Measurements from ENCODE around the gene ETS1.

ETS1 gene

GRCh38 chr11:128574576-128575011, 12.8 kb downstream of the ETS1 start:
- no peak for DNase-seq (ENCODE audit: extremely low spot score)
- POLR2A ChIA-PET, result no interaction called here
- TF ChIP-seq SUZ12 (IDR thresholded peaks at IDR 0.05), result no peak
- TF ChIP-seq ELF4 (IDR thresholded peaks at IDR 0.05), result no peak
- TF ChIP-seq FOXM1 (IDR thresholded peaks at IDR 0.05; ENCODE audit: borderline replicate concordance), result no peak
- TF ChIP-seq PKNOX1 (IDR thresholded peaks at IDR 0.05), result no peak
- no peak for TF ChIP-seq FOXK2 (IDR thresholded peaks at IDR 0.05)
- TF ChIP-seq ARNT (IDR thresholded peaks at IDR 0.05), result no peak
- TF ChIP-seq NFRKB (IDR thresholded peaks at IDR 0.05), result no peak
- no peak for TF ChIP-seq TARDBP (IDR thresholded peaks at IDR 0.05)
- no peak for TF ChIP-seq ZNF384 (IDR thresholded peaks at IDR 0.05)
- TF ChIP-seq BHLHE40 (IDR thresholded peaks at IDR 0.05; ENCODE audit: borderline replicate concordance), result no peak
- TF ChIP-seq SP1 (IDR thresholded peaks at IDR 0.05), result no peak
- TF ChIP-seq LEF1 (IDR thresholded peaks at IDR 0.05; ENCODE audit: borderline replicate concordance), result no peak
- TF ChIP-seq L3MBTL2 (conservative IDR thresholded peaks at IDR 0.05), result no peak
- TF ChIP-seq FOXA1 (IDR thresholded peaks at IDR 0.05), result no peak
- TF ChIP-seq CTBP1 (IDR thresholded peaks at IDR 0.05; ENCODE audit: borderline replicate concordance), result no peak
- TF ChIP-seq HDGF (IDR thresholded peaks at IDR 0.05; ENCODE audit: borderline replicate concordance), result no peak
- CTCF ChIA-PET, result no interaction called here

GRCh38 chr11:128573638-128574037, 13.7 kb downstream of the ETS1 start:
- ChIA-PET CTCF (no interaction called here), POLR2A (no interaction called here)
- DNase-seq (ENCODE audit: extremely low spot score), result no peak
- TF ChIP-seq L3MBTL2 (conservative IDR thresholded peaks at IDR 0.05), result no peak
- no peak for TF ChIP-seq NFRKB (IDR thresholded peaks at IDR 0.05)
- TF ChIP-seq ELF4 (IDR thresholded peaks at IDR 0.05), result no peak
- TF ChIP-seq TARDBP (IDR thresholded peaks at IDR 0.05), result no peak
- TF ChIP-seq FOXM1 (IDR thresholded peaks at IDR 0.05; ENCODE audit: borderline replicate concordance), result no peak
- no peak for TF ChIP-seq BHLHE40 (IDR thresholded peaks at IDR 0.05; ENCODE audit: borderline replicate concordance)
- no peak for TF ChIP-seq ZNF384 (IDR thresholded peaks at IDR 0.05)
- no peak for TF ChIP-seq SP1 (IDR thresholded peaks at IDR 0.05)
- no peak for TF ChIP-seq PKNOX1 (IDR thresholded peaks at IDR 0.05)
- no peak for TF ChIP-seq SUZ12 (IDR thresholded peaks at IDR 0.05)

GRCh38 chr11:128572965-128573364, 14.4 kb downstream of the ETS1 start:
- DNase-seq (ENCODE audit: extremely low spot score), result no peak
- ChIA-PET CTCF (no interaction called here), POLR2A (no interaction called here)
- TF ChIP-seq BHLHE40 (IDR thresholded peaks at IDR 0.05; ENCODE audit: borderline replicate concordance), result no peak
- TF ChIP-seq ARNT (IDR thresholded peaks at IDR 0.05), result no peak
- no peak for TF ChIP-seq ZNF384 (IDR thresholded peaks at IDR 0.05)

GRCh38 chr11:128570632-128571031, 16.7 kb downstream of the ETS1 start:
- POLR2A ChIA-PET, result no interaction called here
- CTCF ChIA-PET, result no interaction called here
- TF ChIP-seq NFRKB (IDR thresholded peaks at IDR 0.05), result no peak
- no peak for TF ChIP-seq ZNF384 (IDR thresholded peaks at IDR 0.05)
- no peak for TF ChIP-seq ELF4 (IDR thresholded peaks at IDR 0.05)
- no peak for TF ChIP-seq ARNT (IDR thresholded peaks at IDR 0.05)

GRCh38 chr11:128569291-128569690, 18.1 kb downstream of the ETS1 start:
- POLR2A ChIA-PET, result no interaction called here

More at GRCh38 chr11:128570632-128571031, 16.7 kb downstream of the ETS1 start:
- no peak for DNase-seq (ENCODE audit: extremely low spot score)

GRCh38 chr11:128568166-128568778, 19.1 kb downstream of the ETS1 start:
- no peak for DNase-seq (ENCODE audit: extremely low spot score)
- TF ChIP-seq ARNT (IDR thresholded peaks at IDR 0.05) (no peak), ZNF384 (IDR thresholded peaks at IDR 0.05) (no peak), L3MBTL2 (conservative IDR thresholded peaks at IDR 0.05) (no peak), NFRKB (IDR thresholded peaks at IDR 0.05) (no peak), PKNOX1 (IDR thresholded peaks at IDR 0.05) (no peak), TARDBP (IDR thresholded peaks at IDR 0.05) (no peak), ELF4 (IDR thresholded peaks at IDR 0.05) (no peak), FOXK2 (IDR thresholded peaks at IDR 0.05) (no peak), SUZ12 (IDR thresholded peaks at IDR 0.05) (no peak), CTBP1 (IDR thresholded peaks at IDR 0.05; ENCODE audit: borderline replicate concordance) (no peak), FOXM1 (IDR thresholded peaks at IDR 0.05; ENCODE audit: borderline replicate concordance) (no peak), SP1 (IDR thresholded peaks at IDR 0.05) (no peak), HDGF (IDR thresholded peaks at IDR 0.05; ENCODE audit: borderline replicate concordance) (no peak), BHLHE40 (IDR thresholded peaks at IDR 0.05; ENCODE audit: borderline replicate concordance) (no peak), FOXA1 (IDR thresholded peaks at IDR 0.05) (no peak), LEF1 (IDR thresholded peaks at IDR 0.05; ENCODE audit: borderline replicate concordance) (no peak)
- ChIA-PET POLR2A (no interaction called here), CTCF (no interaction called here)

More at GRCh38 chr11:128569291-128569690, 18.1 kb downstream of the ETS1 start:
- TF ChIP-seq TARDBP (IDR thresholded peaks at IDR 0.05) (no peak), LEF1 (IDR thresholded peaks at IDR 0.05; ENCODE audit: borderline replicate concordance) (no peak)
- CTCF ChIA-PET, result no interaction called here
- DNase-seq (ENCODE audit: extremely low spot score), result no peak

GRCh38 chr11:128567130-128567529, 20.2 kb downstream of the ETS1 start:
- POLR2A ChIA-PET, result no interaction called here
- CTCF ChIA-PET, result no interaction called here
- DNase-seq (ENCODE audit: extremely low spot score), result no peak
- TF ChIP-seq TARDBP (IDR thresholded peaks at IDR 0.05), result no peak
- TF ChIP-seq L3MBTL2 (conservative IDR thresholded peaks at IDR 0.05), result no peak
- no peak for TF ChIP-seq FOXK2 (IDR thresholded peaks at IDR 0.05)
- TF ChIP-seq ZNF384 (IDR thresholded peaks at IDR 0.05), result no peak
- TF ChIP-seq LEF1 (IDR thresholded peaks at IDR 0.05; ENCODE audit: borderline replicate concordance), result no peak
- no peak for TF ChIP-seq SP1 (IDR thresholded peaks at IDR 0.05)
- TF ChIP-seq HDGF (IDR thresholded peaks at IDR 0.05; ENCODE audit: borderline replicate concordance), result no peak
- no peak for TF ChIP-seq ARNT (IDR thresholded peaks at IDR 0.05)
- no peak for TF ChIP-seq FOXA1 (IDR thresholded peaks at IDR 0.05)
- TF ChIP-seq BHLHE40 (IDR thresholded peaks at IDR 0.05; ENCODE audit: borderline replicate concordance), result no peak
- TF ChIP-seq NFRKB (IDR thresholded peaks at IDR 0.05), result no peak

Data from HEK293T (cell line).